NB4 (cell line): ENCODE data around the gene POM121C.
A peak's percentile ranks its signal among the peaks of the same experiment; 100 is the strongest.
"Not testable (repeated sequence)": the region's sequence is repeated elsewhere in the genome, so short reads cannot be mapped to it uniquely, and the experiment has no call there.

Experiments used
- DNase-seq: peaks from one replicate; pipeline ENCODE4 v3.0.0; 2010; ENCODE audit warnings: low read depth
- H3K4me3 ChIP-seq: one replicate; pipeline ENCODE4 v1.5.1; 2011; ENCODE audit warnings: mild to moderate bottlenecking, low read depth, low read length, moderate library complexity

Gene POM121C

DNA sequence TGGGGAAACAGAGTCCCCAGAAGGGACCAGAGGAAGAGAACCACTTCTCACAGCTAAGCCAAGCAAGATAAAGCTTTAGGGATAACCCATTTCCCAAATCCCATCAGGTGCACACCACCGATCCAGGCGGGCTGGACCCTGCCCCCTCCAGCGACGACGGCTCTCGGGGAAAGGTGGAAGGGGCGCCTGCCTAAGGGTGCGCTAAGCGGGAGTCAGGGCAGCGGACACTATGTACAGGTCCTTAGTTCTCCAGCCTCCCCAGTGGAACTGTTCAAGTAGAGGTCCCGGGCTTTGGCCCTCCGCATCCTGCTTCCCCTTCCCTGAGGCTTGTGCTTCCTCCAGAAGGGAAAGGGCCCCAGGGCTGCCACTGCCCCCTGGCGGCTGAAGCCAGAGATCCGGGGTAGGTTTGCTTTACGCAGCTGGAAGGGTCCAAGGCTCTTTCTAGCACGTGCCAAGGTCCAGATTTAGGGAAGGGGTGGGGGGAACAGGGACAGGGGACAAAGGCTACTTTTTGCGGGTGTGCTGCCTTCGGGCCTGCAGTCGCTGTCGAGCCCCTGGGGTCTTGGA lies 67.7 kb downstream of the POM121C start:
- not testable (repeated sequence) for H3K4me3 ChIP-seq, DNase-seq

DNA sequence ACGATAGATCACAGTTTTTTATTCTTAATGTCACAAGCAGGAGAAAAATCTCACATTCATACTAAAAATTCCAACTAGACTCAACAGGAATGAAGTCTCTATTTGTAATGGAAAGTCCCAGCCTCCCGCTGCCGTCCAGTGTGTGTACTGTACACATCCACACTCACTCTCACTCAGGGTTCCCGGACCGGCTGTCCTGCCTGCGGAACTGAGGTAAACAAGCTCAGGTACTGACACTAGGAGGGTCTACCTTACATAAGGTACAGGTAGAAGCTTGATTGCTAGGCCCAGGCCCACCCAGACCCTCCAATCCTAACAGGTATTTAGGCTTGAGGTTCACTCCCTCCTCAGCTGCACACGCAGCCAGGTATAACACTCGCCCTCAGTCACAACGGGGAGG lies 69.3 kb downstream of the POM121C start:
- not testable (repeated sequence) for DNase-seq, H3K4me3 ChIP-seq

DNA sequence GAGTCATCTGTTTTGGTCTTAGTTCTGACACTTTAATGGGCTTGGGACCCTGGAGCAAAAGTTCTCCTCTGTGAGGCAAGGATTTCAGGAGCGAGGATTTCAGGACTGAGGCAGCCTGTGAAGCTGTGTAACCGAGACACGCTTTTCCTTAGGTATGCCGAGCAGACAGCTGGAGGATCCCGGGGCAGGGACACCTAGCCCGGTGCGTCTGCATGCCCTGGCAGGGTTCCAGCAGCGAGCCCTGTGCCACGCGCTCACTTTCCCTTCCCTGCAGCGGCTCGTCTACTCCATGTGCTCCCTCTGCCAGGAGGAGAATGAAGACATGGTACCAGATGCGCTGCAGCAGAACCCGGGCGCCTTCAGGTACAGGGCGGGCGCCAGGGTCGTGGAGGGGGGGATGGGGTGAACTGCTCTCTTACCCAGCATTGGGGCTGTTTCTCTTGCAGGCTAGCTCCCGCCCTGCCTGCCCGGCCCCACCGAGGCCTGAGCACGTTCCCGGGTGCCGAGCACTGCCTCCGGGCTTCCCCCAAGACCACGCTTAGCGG lies 70.2 kb downstream of the POM121C start:
- H3K4me3 ChIP-seq, DNase-seq: not testable (repeated sequence)

DNA sequence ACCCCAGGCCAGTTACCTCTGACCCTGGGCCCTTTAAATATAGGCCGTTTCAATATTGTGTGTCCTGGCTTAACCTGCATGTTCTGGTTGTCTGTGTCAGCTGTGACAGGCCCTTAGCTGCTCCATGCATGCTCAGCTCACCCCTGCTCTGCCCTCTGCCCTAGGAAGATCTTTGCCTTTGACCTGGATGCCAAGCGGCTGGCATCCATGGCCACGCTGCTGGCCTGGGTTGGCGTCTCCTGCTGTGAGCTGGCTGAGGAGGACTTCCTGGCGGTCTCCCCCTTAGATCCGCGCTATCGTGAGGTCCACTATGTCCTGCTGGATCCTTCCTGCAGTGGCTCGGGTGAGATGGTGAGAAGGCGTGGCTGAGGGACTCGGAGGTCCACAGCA lies 70.7 kb downstream of the POM121C start:
- H3K4me3 ChIP-seq, DNase-seq: not testable (repeated sequence)

DNA sequence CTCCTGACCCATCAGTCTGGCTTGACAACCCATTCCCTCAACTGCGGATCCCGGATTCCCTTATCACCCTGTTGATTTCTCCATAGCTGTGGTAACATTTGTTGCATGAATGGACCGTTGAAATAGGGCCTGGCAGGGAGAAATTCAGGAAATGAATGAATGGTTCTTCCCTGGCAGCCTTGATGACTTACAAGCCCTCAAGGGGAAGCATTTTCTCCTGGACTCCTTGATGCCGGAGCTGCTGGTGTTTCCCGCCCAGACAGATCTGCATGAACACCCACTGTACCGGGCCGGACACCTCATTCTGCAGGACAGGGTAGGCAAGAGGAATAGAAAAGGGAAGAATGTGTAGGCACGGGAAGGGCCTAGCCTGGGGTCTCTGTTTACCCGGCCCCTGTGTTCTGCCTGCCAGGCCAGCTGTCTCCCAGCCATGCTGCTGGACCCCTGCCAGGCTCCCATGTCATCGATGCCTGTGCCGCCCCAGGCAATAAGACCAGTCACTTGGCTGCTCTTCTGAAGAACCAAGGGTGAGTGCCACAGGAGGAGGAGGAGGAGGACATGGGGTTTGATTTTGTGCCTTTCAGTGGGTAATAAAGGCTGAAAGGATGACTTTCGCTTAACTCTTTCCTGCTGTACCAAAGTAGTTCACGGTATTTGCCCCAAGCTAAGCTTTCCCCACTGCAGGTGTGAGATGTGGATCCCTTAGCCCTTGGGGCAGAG lies 71.2 kb downstream of the POM121C start:
- DNase-seq, H3K4me3 ChIP-seq: not testable (repeated sequence)

DNA sequence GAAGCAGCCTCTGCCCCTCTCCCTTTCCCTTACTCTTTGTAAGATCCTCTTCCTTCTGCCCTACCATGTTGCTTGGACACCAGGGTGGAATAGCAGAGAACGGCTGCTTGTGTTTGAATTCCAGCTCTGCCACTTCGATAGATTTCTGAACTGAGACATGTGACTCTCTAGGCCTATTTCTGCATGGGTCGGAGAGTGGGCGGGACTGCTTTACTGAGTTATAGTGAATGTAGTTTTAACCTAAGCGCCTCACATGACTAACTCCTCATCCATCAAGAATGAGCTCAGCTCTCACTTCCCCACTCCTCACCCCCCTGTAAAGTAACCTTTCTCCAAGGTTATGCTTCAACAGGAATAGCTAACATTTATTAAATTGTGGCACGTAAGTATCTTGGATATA lies 71.9 kb downstream of the POM121C start:
- not testable (repeated sequence) for H3K4me3 ChIP-seq, DNase-seq

DNA sequence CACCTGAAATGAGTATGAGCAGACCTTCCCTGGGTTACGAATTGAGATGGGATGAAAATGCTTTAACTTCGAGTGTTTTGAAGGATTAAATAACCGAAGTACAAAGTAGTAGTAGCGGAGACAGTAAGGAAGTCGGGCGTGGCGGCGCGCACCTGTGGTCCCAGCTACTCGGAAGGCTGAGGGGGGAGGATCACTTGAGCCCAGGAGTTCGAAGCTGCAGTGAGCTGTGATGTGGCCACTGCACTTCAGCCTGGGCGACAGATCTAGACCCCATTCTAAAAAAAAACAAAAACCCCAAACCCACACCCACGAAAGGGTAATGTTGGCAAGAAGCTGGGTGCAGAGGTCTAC lies 75.3 kb downstream of the POM121C start:
- H3K4me3 ChIP-seq, DNase-seq: not testable (repeated sequence)

DNA sequence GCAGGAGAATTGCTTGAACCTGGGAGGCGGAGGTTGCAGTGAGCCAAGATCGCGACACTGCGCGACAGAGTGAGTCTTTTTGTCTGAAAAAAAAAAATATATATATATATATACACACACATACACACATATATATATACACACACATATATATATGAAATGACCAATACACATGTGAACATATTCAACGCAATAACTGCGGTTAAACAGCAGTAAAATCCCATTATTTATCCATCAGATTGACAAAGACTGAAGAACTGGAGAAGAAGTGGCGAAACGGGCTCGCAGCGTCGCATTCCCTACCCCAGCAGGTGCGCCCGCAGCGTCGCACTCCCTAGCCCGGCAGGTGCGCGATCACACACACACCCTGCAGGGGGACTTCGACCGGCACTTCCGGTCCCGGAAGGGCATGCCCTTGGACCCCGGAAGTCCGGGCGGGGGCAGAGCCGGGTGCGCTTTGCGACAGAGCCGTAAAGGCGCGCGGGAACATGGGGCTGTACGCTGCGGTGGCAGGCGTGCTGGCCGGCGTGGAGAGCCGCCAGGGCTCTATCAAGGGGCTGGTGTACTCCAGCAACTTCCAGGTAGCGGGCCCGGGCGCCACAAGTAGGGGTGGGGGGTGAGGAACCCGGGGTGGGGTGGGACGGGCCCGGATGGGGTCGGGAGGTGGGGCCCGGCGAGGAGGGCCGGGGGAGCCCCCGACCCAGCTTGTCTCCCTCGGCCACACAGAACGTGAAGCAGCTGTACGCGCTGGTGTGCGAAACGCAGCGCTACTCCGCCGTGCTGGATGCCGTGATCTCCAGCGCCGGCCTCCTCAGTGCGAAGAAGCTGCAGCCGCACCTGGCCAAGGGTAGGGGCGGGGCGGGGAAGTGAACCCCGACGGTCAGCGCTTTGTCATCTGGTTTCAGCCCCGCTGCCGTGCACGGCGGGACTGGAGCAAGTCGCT lies 75.9 kb downstream of the POM121C start:
- H3K4me3 ChIP-seq: peak overlapping the region; percentile 32
- not testable (repeated sequence) for DNase-seq

DNA sequence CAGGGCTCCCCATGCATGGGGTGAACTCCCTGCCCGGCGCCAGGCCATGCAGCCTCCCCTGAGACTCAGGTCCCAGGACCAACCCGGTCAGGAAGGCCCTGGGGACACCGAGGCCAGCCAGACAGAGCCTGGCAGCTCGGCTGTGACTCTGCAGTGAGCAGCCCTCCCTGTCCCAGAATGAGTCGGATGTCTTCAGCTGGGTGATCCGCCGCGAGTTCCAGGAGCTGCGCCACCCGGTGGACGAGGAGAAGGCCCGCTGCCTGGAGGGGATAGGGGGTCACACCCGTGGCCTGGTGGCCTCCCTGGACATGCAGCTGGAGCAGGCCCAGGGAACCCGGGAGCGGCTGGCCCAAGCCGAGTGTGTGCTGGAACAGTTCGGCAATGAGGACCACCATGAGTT lies 81.4 kb downstream of the POM121C start:
- DNase-seq, H3K4me3 ChIP-seq: not testable (repeated sequence)

DNA sequence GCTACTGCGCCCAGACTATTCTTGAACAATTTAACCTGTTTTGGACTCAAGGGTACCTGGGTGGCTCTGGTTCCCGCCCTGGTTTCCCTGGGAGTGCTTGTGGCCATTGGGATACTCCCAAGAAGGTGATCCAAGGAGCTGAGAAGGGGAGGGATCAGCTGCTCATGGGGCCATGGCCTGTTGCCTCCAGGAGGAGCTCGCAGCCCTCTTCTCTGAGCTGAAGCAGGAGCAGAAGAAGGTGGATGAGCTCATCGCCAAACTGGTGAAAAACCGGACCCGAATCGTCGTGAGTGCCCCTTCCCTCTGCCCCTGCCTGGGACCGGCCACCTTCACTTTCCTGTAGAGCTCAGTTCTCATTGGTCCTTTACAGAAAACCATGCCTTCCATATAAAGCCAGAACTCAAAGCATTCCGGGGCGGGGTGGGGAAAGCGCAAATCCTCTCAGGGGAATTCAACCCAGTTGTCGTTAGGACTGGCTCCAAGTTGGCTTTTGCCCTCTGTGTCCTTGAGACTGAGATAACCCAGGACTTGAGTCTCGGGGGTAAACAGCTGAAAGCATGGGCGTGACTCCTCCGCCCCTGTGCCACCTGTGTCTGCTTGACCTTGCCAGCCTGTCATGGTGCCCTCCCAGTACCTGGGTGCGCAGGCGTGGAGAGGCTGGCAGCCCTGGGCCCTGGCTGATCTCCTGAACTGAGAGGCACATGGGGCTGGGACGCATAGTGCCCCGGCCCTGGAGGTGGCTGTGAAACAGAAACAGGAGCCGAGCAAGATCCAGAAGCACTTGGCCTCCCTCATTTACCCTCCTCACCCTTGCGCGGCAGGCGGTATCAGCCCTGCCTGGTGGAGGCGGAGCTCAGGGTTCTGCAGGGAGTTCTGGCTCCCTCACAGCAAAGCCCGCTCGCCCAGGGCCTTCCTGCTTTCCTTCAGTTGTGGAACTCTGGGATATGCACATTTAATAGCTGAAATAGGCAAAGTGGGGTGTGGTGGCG lies 82.3 kb downstream of the POM121C start:
- not testable (repeated sequence) for DNase-seq, H3K4me3 ChIP-seq

DNA sequence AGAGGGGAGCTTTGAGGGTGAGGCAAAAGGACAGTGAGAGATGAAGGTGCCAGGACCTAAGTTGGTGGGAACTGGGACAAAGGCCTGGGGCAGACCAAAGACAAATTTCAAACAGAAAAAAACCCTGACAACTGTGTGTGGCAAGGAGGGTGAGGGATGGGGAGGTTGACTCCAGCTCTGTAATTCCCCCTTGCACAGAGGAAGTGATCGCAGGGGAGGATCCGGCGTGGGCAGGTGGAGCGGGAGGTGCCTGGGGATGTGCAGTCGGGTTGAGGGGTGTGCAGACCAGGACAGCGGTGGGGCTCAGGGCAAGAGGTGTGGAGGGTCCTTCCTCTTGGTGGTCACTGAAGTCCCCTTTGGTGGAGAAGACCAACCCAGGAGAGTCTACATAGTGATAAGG lies 85.5 kb downstream of the POM121C start:
- DNase-seq, H3K4me3 ChIP-seq: not testable (repeated sequence)

DNA sequence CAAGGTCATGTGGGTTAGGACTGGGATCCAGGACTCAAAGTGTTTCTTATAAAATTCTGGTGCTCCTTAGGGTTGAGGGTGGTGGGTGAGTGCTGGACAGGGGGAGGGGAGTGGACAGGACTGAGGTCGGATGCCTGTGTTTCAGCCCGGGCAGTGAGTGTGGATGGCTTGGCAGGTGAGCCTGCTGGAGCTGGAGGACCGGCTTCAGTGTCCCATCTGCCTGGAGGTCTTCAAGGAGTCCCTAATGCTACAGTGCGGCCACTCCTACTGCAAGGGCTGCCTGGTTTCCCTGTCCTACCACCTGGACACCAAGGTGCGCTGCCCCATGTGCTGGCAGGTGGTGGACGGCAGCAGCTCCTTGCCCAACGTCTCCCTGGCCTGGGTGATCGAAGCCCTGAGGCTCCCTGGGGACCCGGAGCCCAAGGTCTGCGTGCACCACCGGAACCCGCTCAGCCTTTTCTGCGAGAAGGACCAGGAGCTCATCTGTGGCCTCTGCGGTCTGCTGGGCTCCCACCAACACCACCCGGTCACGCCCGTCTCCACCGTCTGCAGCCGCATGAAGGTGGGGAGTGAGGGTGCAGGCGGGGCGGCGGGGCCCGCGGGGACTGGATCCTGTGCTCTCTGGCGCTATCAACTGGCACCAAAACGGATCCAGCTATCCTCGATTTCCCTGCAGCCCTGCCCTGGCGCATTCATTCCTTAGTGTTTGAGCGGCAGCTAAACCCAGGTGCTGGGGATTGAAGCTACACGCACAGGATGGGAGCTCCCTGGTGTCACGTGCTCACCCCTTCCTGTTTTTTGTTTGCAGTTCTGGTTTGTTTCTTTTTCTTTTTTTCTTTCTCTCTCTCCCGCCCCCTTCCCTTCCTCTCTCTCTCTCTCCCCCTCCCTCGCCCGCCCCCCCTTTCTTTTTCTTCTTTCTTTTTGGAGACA lies 87.1 kb downstream of the POM121C start:
- DNase-seq: not testable (repeated sequence)

DNA sequence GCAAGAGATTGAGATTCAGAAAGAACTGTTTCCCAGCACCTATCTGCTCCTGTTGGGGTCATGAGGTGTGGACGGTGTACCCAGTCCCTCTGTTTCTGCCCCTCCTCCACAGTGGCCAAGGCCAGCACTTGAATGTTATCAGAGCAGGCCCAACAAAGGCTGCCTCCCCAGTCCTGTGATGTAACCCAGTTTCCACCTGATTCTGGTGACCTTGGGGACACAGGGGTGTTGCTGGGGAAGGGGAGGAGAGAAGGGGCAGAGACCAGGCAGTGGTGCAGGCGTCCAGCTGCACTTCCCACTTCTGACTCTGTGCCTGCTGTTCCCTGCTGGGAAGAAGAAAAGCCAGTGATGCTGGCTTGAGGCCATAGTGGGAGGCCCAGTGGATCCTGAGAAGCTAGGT lies 88.2 kb downstream of the POM121C start:
- DNase-seq, H3K4me3 ChIP-seq: not testable (repeated sequence)

More for the DNA sequence above, 87.1 kb downstream of the POM121C start:
- H3K4me3 ChIP-seq: not testable (repeated sequence)

DNA sequence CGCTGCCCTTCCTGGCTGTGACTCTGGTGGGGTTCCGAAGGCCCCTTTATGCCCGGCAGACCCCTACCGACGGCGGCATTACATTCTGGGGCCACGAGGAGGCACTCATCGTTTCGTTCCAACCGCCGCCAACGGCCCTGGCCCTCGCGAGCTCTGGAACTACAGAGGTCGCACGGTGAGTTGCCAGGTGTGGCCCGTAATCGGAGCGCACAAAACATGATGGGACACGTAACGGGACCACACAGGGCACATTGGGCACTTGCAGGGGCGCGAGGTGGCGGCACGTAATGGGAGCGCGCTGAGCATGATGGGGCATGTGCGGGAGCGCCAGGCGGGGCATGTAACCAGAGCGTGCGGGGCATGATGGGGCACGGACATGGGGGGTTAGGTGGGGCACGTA lies 90.8 kb downstream of the POM121C start, which contains the start of gene TRIM73:
Gene TRIM73, plus strand, starts transcription at position 301 of the 400 bp plus-strand sequence. CDS start 3,305 bp downstream, outside the sequence.
- not testable (repeated sequence) for H3K4me3 ChIP-seq, DNase-seq

DNA sequence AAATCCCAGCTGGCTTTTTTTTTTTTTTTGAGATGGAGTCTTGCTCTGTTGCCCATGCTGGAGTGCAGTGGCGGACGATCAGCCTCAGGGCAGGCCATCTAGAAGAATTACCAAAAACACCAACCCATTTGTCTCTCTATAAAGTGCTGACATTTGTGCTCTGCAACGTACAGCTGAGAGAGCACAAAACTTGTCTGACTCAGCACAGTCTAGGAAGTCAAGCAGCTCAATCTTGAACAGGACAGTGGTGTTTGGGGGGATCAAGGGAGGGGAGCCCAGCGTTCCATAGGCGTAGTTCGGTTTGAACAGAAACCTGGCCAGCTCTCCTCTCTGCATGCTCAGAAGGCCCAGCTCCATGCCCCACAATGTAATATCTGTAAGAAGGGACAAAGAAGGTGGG lies 92.9 kb downstream of the POM121C start:
- DNase-seq, H3K4me3 ChIP-seq: not testable (repeated sequence)

DNA sequence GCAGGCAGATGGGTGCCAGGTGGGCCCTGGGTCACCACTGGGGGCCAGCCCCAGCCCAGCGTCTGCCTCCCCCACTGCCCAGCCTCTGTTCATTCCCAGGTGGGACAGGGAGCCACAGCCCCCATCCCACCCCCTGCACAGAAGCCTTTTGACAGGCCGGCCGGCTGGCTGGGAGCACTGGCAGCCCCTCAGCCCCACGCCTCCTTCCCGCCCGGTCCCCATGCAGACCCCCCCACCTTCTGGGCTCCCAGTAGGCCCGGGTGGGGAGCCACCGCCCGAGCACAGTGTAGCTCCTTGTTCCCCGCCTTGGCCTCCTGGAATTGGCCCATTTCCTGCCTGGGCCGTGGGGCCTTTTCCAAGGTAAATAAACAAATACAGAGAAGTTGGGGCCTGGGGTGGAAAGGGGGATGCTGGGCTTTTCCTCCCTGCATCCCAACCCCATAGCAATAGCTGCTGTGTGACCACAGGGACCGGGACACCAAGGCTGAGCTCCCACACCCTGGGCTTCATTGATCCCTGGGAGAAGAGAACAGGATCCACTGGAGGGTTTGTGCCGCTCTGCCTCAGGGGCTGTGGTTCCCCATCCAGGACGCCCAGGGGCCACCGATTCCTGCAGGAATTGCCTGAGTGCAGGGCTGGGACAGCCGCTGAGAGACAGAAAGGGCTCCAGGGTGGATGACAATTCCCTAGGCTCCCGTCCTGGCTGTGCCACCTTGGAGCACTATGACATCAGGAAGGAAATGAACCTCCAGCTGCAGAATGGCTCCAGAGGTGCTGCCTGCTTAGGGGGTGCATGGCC lies 111.4 kb downstream of the POM121C start:
- DNase-seq, H3K4me3 ChIP-seq: not testable (repeated sequence)
